T-helper 1 cell treated with Interleukin-12 subunit alpha and Interleukin-12 subunit beta and Interleukin-4 antibody, amounts not matched to agents 30 ng/mL and 1 ng/mL, for 36 hours (primary cell): ENCODE measurements around the gene PHIP. TPM values are rescaled to one million over a fixed set of nuclear protein-coding genes. Genes with fewer than 3 reads are reported as not detected.

ENCODE experiments used
- intact Hi-C: fragments of 100-400 bp; cut with micrococcal nuclease; formaldehyde crosslinking; loops from one replicate; pipeline ENCODE4 v1.15.1; 2024
- total RNA-seq: library from RNA; stranded (reverse); gene quantifications from 2 replicates; pipeline ENCODE4 v1.2.3, GENCODE V29; 2022

Gene PHIP
- total RNA-seq, 1 donor from 2014 or later: 35.3 TPM

GRCh38 chr6:79071547-79071946 is 6.5 kb downstream of the PHIP start:
- intact Hi-C loops: no loop called here

- intact Hi-C loops: no loop called here
Measured at GRCh38 chr6:79070206-79070825, 7.7 kb downstream of the PHIP start.

- intact Hi-C loops: no loop called here
Measured at GRCh38 chr6:79066828-79067227, 11.2 kb downstream of the PHIP start.

GRCh38 chr6:79066330-79066729 is 11.7 kb downstream of the PHIP start:
- intact Hi-C loops: no loop called here

GRCh38 chr6:79065232-79065631 is 12.8 kb downstream of the PHIP start:
- intact Hi-C loops: no loop called here

- intact Hi-C loops: no loop called here
Measured at GRCh38 chr6:79064635-79065034, 13.4 kb downstream of the PHIP start.

- intact Hi-C loops: no loop called here
Measured at GRCh38 chr6:79062708-79063107, 15.3 kb downstream of the PHIP start.

- intact Hi-C loops: no loop called here
Measured at GRCh38 chr6:79057746-79058145, 20.3 kb downstream of the PHIP start.

GRCh38 chr6:79056226-79056625 is 21.8 kb downstream of the PHIP start:
- intact Hi-C loops: no loop called here

- intact Hi-C loops: loop anchor here (10.0 kb wide), 1 partner anchor 184 kb away; the partner anchor contains the start of gene IRAK1BP1
Measured at GRCh38 chr6:79048611-79049010, 29.4 kb downstream of the PHIP start.

GRCh38 chr6:79047072-79047471 is 31.0 kb downstream of the PHIP start:
- intact Hi-C loops: loop anchor here (10.0 kb wide), 1 partner anchor 182 kb away; the partner anchor contains the start of gene IRAK1BP1

GRCh38 chr6:79045966-79046365 is 32.1 kb downstream of the PHIP start:
- intact Hi-C loops: loop anchor here (10.0 kb wide), 1 partner anchor 181 kb away; the partner anchor contains the start of gene IRAK1BP1

- intact Hi-C loops: loop anchor here (2.0 to 10.0 kb wide), 2 partner anchors 34 to 178 kb away; partner anchors contain the start of gene IRAK1BP1
Measured at GRCh38 chr6:79042799-79043126, 35.3 kb downstream of the PHIP start.

GRCh38 chr6:79042088-79042798 is 35.8 kb downstream of the PHIP start:
- intact Hi-C loops: loop anchor here (2.0 to 10.0 kb wide), 2 partner anchors 35 to 177 kb away; partner anchors contain the start of gene IRAK1BP1

- intact Hi-C loops: loop anchor here (10.0 kb wide), 1 partner anchor 175 kb away; the partner anchor contains the start of gene IRAK1BP1
Measured at GRCh38 chr6:79040083-79040482, 38.0 kb downstream of the PHIP start.

- intact Hi-C loops: no loop called here
Measured at GRCh38 chr6:79038061-79038460, 40.0 kb downstream of the PHIP start.

GRCh38 chr6:79034865-79035264 is 43.2 kb downstream of the PHIP start:
- intact Hi-C loops: no loop called here

GRCh38 chr6:79033279-79033678 is 44.8 kb downstream of the PHIP start:
- intact Hi-C loops: no loop called here

GRCh38 chr6:79031821-79032590 is 46.0 kb downstream of the PHIP start:
- intact Hi-C loops: no loop called here

GRCh38 chr6:79030511-79030910 is 47.5 kb downstream of the PHIP start:
- intact Hi-C loops: no loop called here

- intact Hi-C loops: no loop called here
Measured at GRCh38 chr6:79030023-79030422, 48.0 kb downstream of the PHIP start.
